Chondrocyte (in vitro differentiated cells): ENCODE measurements around the gene SLC13A3. TPM values are rescaled to one million over a fixed set of nuclear protein-coding genes. Genes with fewer than 3 reads are reported as not detected.

ENCODE experiments used
- DNase-seq: peaks from one replicate; pipeline ENCODE4 v3.0.0; 2021; ENCODE audit warnings: mixed read lengths, low spot score
- H3K27ac Mint-ChIP-seq: one replicate; pipeline ENCODE4 v1.8.0; 2021; ENCODE audit warnings: mild to moderate bottlenecking, moderate library complexity, mixed read lengths; ENCODE audit not compliant: unreplicated experiment
- H3K27me3 Mint-ChIP-seq: 2 replicates; pipeline ENCODE4 v1.8.0; 2021; ENCODE audit warnings: low read depth, mixed read lengths
- H3K36me3 Mint-ChIP-seq: 2 replicates; pipeline ENCODE4 v1.8.0; 2021; ENCODE audit warnings: low read depth, mixed read lengths
- H3K4me1 Mint-ChIP-seq: 2 replicates; pipeline ENCODE4 v1.8.0; 2021; ENCODE audit warnings: low read depth, mild to moderate bottlenecking, mixed read lengths
- H3K4me3 Mint-ChIP-seq: one replicate; pipeline ENCODE4 v1.8.0; 2021; ENCODE audit warnings: mild to moderate bottlenecking, moderate library complexity, mixed read lengths; ENCODE audit not compliant: unreplicated experiment
- H3K9me3 Mint-ChIP-seq: 2 replicates; pipeline ENCODE4 v1.8.0; 2021; ENCODE audit warnings: low read depth, mixed read lengths
- CTCF ChIP-seq: fragments of 200-600 bp; sonication (generic); IDR thresholded peaks from 2 replicates; pipeline ENCODE4 v1.5.0; 2021; ENCODE audit warnings: antibody characterized with exemption, mild to moderate bottlenecking, moderate library complexity
- total RNA-seq: library from RNA; stranded (reverse); gene quantifications from 3 replicates; pipeline ENCODE4 v1.2.1, GENCODE V29; 2021

SLC13A3 gene
- total RNA-seq, 1 donor from 2014 or later, result 2.5 TPM

GRCh38 chr20:46625875-46626373 lies 25.3 kb downstream of the SLC13A3 start:
- peaks cover 13% of the 10 kb centered on the region for H3K4me1 Mint-ChIP-seq
- no peak overlapping the region for H3K27ac Mint-ChIP-seq
- TF ChIP-seq CTCF, result no peak
- peaks cover 23% of the 10 kb centered on the region for H3K9me3 Mint-ChIP-seq
- H3K27me3 Mint-ChIP-seq, result no peaks in the 10 kb centered on the region
- DNase-seq, result no peak
- peaks cover 7% of the 10 kb centered on the region for H3K36me3 Mint-ChIP-seq
- no peak overlapping the region for H3K4me3 Mint-ChIP-seq

- peaks cover 17% of the 10 kb centered on the region for H3K4me1 Mint-ChIP-seq
- H3K27me3 Mint-ChIP-seq, result no peaks in the 10 kb centered on the region
- no peak for TF ChIP-seq CTCF
- H3K4me3 Mint-ChIP-seq, result no peak overlapping the region
- no peak overlapping the region for H3K27ac Mint-ChIP-seq
- peaks cover 20% of the 10 kb centered on the region for H3K9me3 Mint-ChIP-seq
- no peak for DNase-seq
- peaks cover 7% of the 10 kb centered on the region for H3K36me3 Mint-ChIP-seq
Measured at GRCh38 chr20:46624946-46625345, 26.3 kb downstream of the SLC13A3 start.

- no peaks in the 10 kb centered on the region for H3K27me3 Mint-ChIP-seq
- no peak for DNase-seq
- no peak overlapping the region for H3K4me3 Mint-ChIP-seq
- peaks cover 17% of the 10 kb centered on the region for H3K4me1 Mint-ChIP-seq
- no peak for TF ChIP-seq CTCF
- H3K27ac Mint-ChIP-seq, result no peak overlapping the region
- peaks cover 5% of the 10 kb centered on the region for H3K9me3 Mint-ChIP-seq
- peaks cover 1% of the 10 kb centered on the region for H3K36me3 Mint-ChIP-seq
Measured at GRCh38 chr20:46622165-46622564, 29.1 kb downstream of the SLC13A3 start.

- Mint-ChIP-seq H3K4me1 (peaks cover 17% of the 10 kb centered on the region), H3K9me3 (peaks cover 5% of the 10 kb centered on the region), H3K27ac (peak overlapping the region; percentile 6), H3K36me3 (peaks cover 1% of the 10 kb centered on the region), H3K4me3 (no peak overlapping the region), H3K27me3 (no peaks in the 10 kb centered on the region)
- no peak for DNase-seq
- TF ChIP-seq CTCF, result no peak
Measured at GRCh38 chr20:46621492-46621891, 29.8 kb downstream of the SLC13A3 start.

GRCh38 chr20:46619445-46619844 lies 31.8 kb downstream of the SLC13A3 start:
- TF ChIP-seq CTCF, result no peak
- Mint-ChIP-seq H3K4me1 (peaks cover 17% of the 10 kb centered on the region), H3K4me3 (no peak overlapping the region), H3K36me3 (peaks cover 1% of the 10 kb centered on the region), H3K9me3 (peaks cover 5% of the 10 kb centered on the region), H3K27me3 (no peaks in the 10 kb centered on the region), H3K27ac (no peak overlapping the region)
- no peak for DNase-seq
